ENCODE data around the gene CDCA7.

- TF ChIP-seq ESRRG (CRISPR knock-in tag; IDR thresholded peaks at IDR 0.05) = no peak
- TF ChIP-seq ARNTL (CRISPR knock-in tag; IDR thresholded peaks at IDR 0.05; ENCODE audit: borderline replicate concordance, low read depth) = no peak
- no peak for TF ChIP-seq PATZ1 (CRISPR knock-in tag; IDR thresholded peaks at IDR 0.05; ENCODE audit: borderline replicate concordance)
- no peak for TF ChIP-seq CREB5 (CRISPR knock-in tag; IDR thresholded peaks at IDR 0.05; ENCODE audit: low read depth)
- no peak for TF ChIP-seq GLIS3 (CRISPR knock-in tag; IDR thresholded peaks at IDR 0.05)
- no peak for TF ChIP-seq POU6F1 (CRISPR knock-in tag; IDR thresholded peaks at IDR 0.05; ENCODE audit: borderline replicate concordance, low read depth)
- no peak for TF ChIP-seq PPARA (CRISPR knock-in tag; IDR thresholded peaks at IDR 0.05; ENCODE audit: borderline replicate concordance)
- TF ChIP-seq CSDC2 (CRISPR knock-in tag; IDR thresholded peaks at IDR 0.05) = no peak
- TF ChIP-seq ISL1 (CRISPR knock-in tag; IDR thresholded peaks at IDR 0.05) = no peak
- no peak for TF ChIP-seq TSHZ2 (CRISPR knock-in tag; IDR thresholded peaks at IDR 0.05)
Measured at GRCh38 chr2:173347305-173348168, 7.1 kb upstream of the CDCA7 start.
